HepG2 (cell line): ENCODE measurements around the gene ITIH1. TPM values are rescaled to one million over a fixed set of nuclear protein-coding genes. Genes with fewer than 3 reads are reported as not detected.

Experiments used
- ATAC-seq: fragments of 200-7000 bp; cut with Tn5 transposase; 3 replicates; pipeline ENCODE4 v1.9.1; 2020; ENCODE audit warnings: mild to moderate bottlenecking, moderate library complexity
- BruUV-seq: library from RNA; stranded (reverse); fragments of 400-500 nt; replicated peaks from 2 replicates; lab custom pipeline; 2021; lab: Mats Ljungman, UMichigan
- CTCF ChIA-PET: fragments of 300-600 bp; formaldehyde crosslinking; extraction: SDS; loops from one replicate; lab custom pipeline; 2021; ENCODE audit warnings: low total read pairs, inconsistent platforms, low intra/inter-chr PET ratio; lab: Yijun Ruan, JAX
- POLR2A ChIA-PET: fragments of 350-600 bp; sonication (Branson Sonifier 250); formaldehyde crosslinking; loops from one replicate; lab custom pipeline; 2020; ENCODE audit warnings: antibody characterized with exemption, inconsistent platforms; lab: Yijun Ruan, JAX
- DNase-seq: peaks from one replicate; pipeline ENCODE4 v3.0.0-alpha.2; 2015; ENCODE audit warnings: low spot score
- FAIRE-seq: peaks from 3 replicates; lab custom pipeline; 2011; peaks lifted over from hg19 to GRCh38; lab: Jason Lieb, UNC
- H2AFZ ChIP-seq: one replicate; pipeline ENCODE4 v1.6.1; 2011; ENCODE audit warnings: low read length, inconsistent platforms
- H3K27ac ChIP-seq: fragments of 300-600 bp; 3 replicates; pipeline ENCODE4 v1.8.0; 2011; ENCODE audit warnings: mixed run types, mild to moderate bottlenecking, mixed read lengths, low read length, inconsistent platforms; ENCODE audit not compliant: insufficient read depth; ENCODE audit errors: extremely low read length
- H3K27me3 ChIP-seq, 2 experiments: fragments of 200-600 bp in 1 of 2; 2 replicates in 1 of 2; 3 replicates in 1 of 2; pipeline versions ENCODE4 v1.6.0 to v1.8.0; 2011; ENCODE audit warnings: low read length in 2 of 2, mild to moderate bottlenecking in 2 of 2, moderate library complexity in 2 of 2, inconsistent platforms in 1 of 2; ENCODE audit not compliant: insufficient read depth in 2 of 2, control insufficient read depth in 1 of 2
- H3K36me3 ChIP-seq, 2 experiments: fragments of 200-600 bp in 1 of 2; replicated peaks in 1 of 2; 2 replicates in 1 of 2; 3 replicates in 1 of 2; pipeline versions ENCODE4 v1.5.1 to v1.8.0; 2011; ENCODE audit warnings: low read length in 2 of 2, inconsistent platforms in 1 of 2; ENCODE audit not compliant: insufficient read depth in 2 of 2, control insufficient read depth in 1 of 2
- H3K4me1 ChIP-seq: 2 replicates; pipeline ENCODE4 v1.5.1; 2012; ENCODE audit warnings: low read length, inconsistent platforms; ENCODE audit not compliant: insufficient read depth
- H3K4me2 ChIP-seq: 2 replicates; pipeline ENCODE4 v1.6.0; 2011; ENCODE audit warnings: low read depth, low read length, inconsistent platforms
- H3K4me3 ChIP-seq, 3 experiments: fragments of 200-600 bp in 1 of 3; sonication (generic), shearing (Covaris generic) in 1 of 3; replicated peaks in 1 of 3; 2 replicates each; pipeline ENCODE4 v1.5.1; 2011 to 2016; ENCODE audit warnings: low read length in 3 of 3, inconsistent platforms in 2 of 3, low read depth in 2 of 3, mild to moderate bottlenecking in 2 of 3, control low read depth in 1 of 3, mixed read lengths in 1 of 3; ENCODE audit not compliant: insufficient read depth in 1 of 3
- H3K79me2 ChIP-seq: one replicate; pipeline ENCODE4 v1.6.1; 2011; ENCODE audit warnings: low read length, inconsistent platforms; ENCODE audit not compliant: insufficient read depth
- H3K9ac ChIP-seq: 2 replicates; pipeline ENCODE4 v1.6.0; 2011; ENCODE audit warnings: mild to moderate bottlenecking, low read depth, low read length, inconsistent platforms; ENCODE audit not compliant: insufficient read depth
- H3K9me3 ChIP-seq: 2 replicates; pipeline ENCODE4 v1.5.1; 2012; ENCODE audit warnings: mild to moderate bottlenecking, low read length
- H4K20me1 ChIP-seq: 2 replicates; pipeline ENCODE4 v1.6.0; 2011; ENCODE audit warnings: inconsistent platforms, mild to moderate bottlenecking, low read length, moderate library complexity; ENCODE audit not compliant: insufficient read depth
- JUND ChIP-seq: sonication (generic); formaldehyde crosslinking; IDR thresholded peaks from 2 replicates; pipeline ENCODE4 v1.8.0; 2022; ENCODE audit warnings: mild to moderate bottlenecking, missing genetic modification reagents
- NCOA2 ChIP-seq: sonication (generic); formaldehyde crosslinking; IDR thresholded peaks from 2 replicates; pipeline ENCODE4 v1.8.0; 2022; ENCODE audit warnings: inconsistent platforms
- NR2F1 ChIP-seq, 2 experiments: fragments of 450-650 bp in 1 of 2; formaldehyde crosslinking in 1 of 2; IDR thresholded peaks; 2 replicates each; pipeline versions ENCODE4 v1.5.0 to v1.6.1; 2016 to 2020; ENCODE audit warnings: mild to moderate bottlenecking in 1 of 2, missing compliant biosample characterization in 1 of 2, missing genetic modification reagents in 1 of 2, moderate library complexity in 1 of 2
- RBM39 ChIP-seq: fragments of 200-400 bp; formaldehyde crosslinking; IDR thresholded peaks from one replicate; pipeline ENCODE4 v1.6.1; 2018; ENCODE audit warnings: antibody characterized with exemption, mild to moderate bottlenecking, low read depth, low read length; ENCODE audit not compliant: poor library complexity, severe bottlenecking
- RFX5 ChIP-seq: IDR thresholded peaks from 2 replicates; pipeline ENCODE4 v1.6.1; 2011; ENCODE audit warnings: low read depth, low read length, improper control_type of control experiment
- ZNF431 ChIP-seq: sonication (generic); formaldehyde crosslinking; IDR thresholded peaks from 2 replicates; pipeline ENCODE4 v1.9.0; 2022; ENCODE audit warnings: missing genetic modification reagents, low read depth, mild to moderate bottlenecking, borderline replicate concordance
- ZNF547 ChIP-seq: sonication (generic); formaldehyde crosslinking; IDR thresholded peaks from 2 replicates; pipeline ENCODE4 v1.5.1; 2020; ENCODE audit warnings: mild to moderate bottlenecking, missing genetic modification reagents
- ZNF674 ChIP-seq: sonication (generic); formaldehyde crosslinking; IDR thresholded peaks from 2 replicates; pipeline ENCODE4 v1.5.0; 2020; ENCODE audit warnings: low read depth, mild to moderate bottlenecking, missing genetic modification reagents
- ZNF790 ChIP-seq: sonication (generic); formaldehyde crosslinking; IDR thresholded peaks from 2 replicates; pipeline ENCODE4 v1.8.0; 2022; ENCODE audit warnings: missing genetic modification reagents, mild to moderate bottlenecking, borderline replicate concordance
- WGBS: methylation state at CpG from one replicate; pipeline ENCODE4 v1.1.6; 2017; ENCODE audit warnings: low lambda C conversion rate; 5-methylcytosine and 5-hydroxymethylcytosine counted together
- in situ Hi-C: cut with HindIII; loops from 2 replicates; pipeline ENCODE4 v1.10.0; 2017; ENCODE audit warnings: low pct_unique_long_range_greater_than_20kb; ENCODE audit not compliant: extremely low pct_ligation_motif_present
- intact Hi-C: fragments of 100-400 bp; cut with micrococcal nuclease; formaldehyde crosslinking; loops from one replicate; pipeline ENCODE4 v1.10.0; 2022; ENCODE audit not compliant: unreplicated experiment
- polyA plus RNA-seq, 8 experiments: library from polyadenylated mRNA; depleted of rRNA in 3 of 8; stranded (reverse) in 7 of 8; unstranded in 1 of 8; fragments of >200 nt; fragmentation: Illumina TruSeq in 4 of 8; extraction: Trizol in 4 of 8; gene quantifications; 2 replicates each; pipeline versions ENCODE4 v1.2.1 to v1.2.3, GENCODE V29; 2011 to 2016; ENCODE audit warnings: low read depth in 4 of 8, missing spikeins in 1 of 8, mixed read lengths in 1 of 8; ENCODE audit not compliant: insufficient read depth in 1 of 8
- total RNA-seq, 5 experiments: library from RNA; depleted of rRNA; stranded (reverse); fragments of >200 nt; fragmentation: Illumina TruSeq; extraction: Trizol; gene quantifications; 2 replicates each; pipeline ENCODE4 v1.2.3, GENCODE V29; 2016; ENCODE audit warnings: low read depth in 1 of 5
- TF ChIP-seq, protein P1 (sequence below): sonication (generic); formaldehyde crosslinking; IDR thresholded peaks from 2 replicates; pipeline ENCODE4 v1.5.0; 2020; ENCODE audit warnings: mild to moderate bottlenecking, missing genetic modification reagents
- TF ChIP-seq, protein P2 (sequence below): sonication (generic); formaldehyde crosslinking; IDR thresholded peaks from 2 replicates; pipeline ENCODE4 v1.8.1; 2022; ENCODE audit warnings: mild to moderate bottlenecking, missing genetic modification reagents

Gene ITIH1
- total and polyA plus RNA-seq, 2 of the 13 experiments (the other 11 are each of a cell fraction or from before 2014, with no cell fraction given), result 12.3 to 19.6 TPM

DNA sequence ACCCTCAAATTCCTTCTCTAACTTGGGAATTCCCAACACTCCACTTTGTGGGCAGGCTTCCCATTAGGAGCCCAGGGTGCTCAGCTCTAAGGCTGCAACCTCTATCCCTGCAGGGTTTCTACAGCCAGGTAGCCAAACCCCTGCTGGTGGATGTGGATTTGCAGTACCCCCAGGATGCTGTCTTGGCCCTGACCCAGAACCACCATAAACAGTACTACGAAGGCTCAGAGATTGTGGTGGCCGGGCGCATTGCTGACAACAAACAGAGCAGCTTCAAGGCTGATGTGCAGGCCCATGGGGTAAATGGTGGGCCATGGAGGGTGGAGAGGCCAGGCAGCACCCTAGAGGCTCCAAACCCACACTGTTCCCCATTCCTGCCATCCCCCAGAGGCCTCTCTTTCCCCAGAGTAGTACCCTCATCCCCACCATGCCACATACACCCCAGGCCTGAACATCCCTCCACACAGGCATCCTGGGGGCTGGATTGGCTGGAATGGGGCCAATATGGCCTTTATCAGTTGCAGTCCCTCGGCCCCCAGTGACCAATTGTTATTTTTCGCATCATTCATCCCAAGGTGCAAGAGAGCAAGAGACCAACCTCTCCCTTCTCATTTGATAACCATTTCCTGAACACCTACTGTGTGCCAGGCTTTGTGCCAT lies 7.7 kb downstream of the ITIH1 start:
- Histone ChIP-seq H3K9ac (no peak overlapping the region), H4K20me1 (no peaks in the 10 kb centered on the region), H3K36me3 (no peaks in the 10 kb centered on the region), H3K4me3 (no peak overlapping the region), H2AFZ (no peak overlapping the region), H3K9me3 (no peaks in the 10 kb centered on the region), H3K79me2 (no peaks in the 10 kb centered on the region), H3K27me3 (no peaks in the 10 kb centered on the region), H3K4me1 (peaks cover 84% of the 10 kb centered on the region), H3K4me2 (no peak overlapping the region), H3K27ac (no peak overlapping the region)
- WGBS, result 73% methylated on average over 3 of the region's 5 CpGs
- intact Hi-C loops, result no loop called here
- DNase-seq (no peak), FAIRE-seq (no peak), ATAC-seq (no peak)
- BruUV-seq, result no TSS peak
- in situ Hi-C loops, result no loop called here
- CTCF ChIA-PET, result no interaction called here
- no peak for TF ChIP-seq NR2F1 (CRISPR knock-in tag; IDR thresholded peaks at IDR 0.05)
- no peak for TF ChIP-seq RFX5
- TF ChIP-seq ZNF547 (CRISPR knock-in tag), result no peak
- TF ChIP-seq ZNF431 (CRISPR knock-in tag), result no peak
- TF ChIP-seq, protein P1, sequence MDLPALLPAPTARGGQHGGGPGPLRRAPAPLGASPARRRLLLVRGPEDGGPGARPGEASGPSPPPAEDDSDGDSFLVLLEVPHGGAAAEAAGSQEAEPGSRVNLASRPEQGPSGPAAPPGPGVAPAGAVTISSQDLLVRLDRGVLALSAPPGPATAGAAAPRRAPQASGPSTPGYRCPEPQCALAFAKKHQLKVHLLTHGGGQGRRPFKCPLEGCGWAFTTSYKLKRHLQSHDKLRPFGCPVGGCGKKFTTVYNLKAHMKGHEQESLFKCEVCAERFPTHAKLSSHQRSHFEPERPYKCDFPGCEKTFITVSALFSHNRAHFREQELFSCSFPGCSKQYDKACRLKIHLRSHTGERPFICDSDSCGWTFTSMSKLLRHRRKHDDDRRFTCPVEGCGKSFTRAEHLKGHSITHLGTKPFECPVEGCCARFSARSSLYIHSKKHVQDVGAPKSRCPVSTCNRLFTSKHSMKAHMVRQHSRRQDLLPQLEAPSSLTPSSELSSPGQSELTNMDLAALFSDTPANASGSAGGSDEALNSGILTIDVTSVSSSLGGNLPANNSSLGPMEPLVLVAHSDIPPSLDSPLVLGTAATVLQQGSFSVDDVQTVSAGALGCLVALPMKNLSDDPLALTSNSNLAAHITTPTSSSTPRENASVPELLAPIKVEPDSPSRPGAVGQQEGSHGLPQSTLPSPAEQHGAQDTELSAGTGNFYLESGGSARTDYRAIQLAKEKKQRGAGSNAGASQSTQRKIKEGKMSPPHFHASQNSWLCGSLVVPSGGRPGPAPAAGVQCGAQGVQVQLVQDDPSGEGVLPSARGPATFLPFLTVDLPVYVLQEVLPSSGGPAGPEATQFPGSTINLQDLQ (CRISPR knock-in tag), result no peak
- TF ChIP-seq ZNF674 (CRISPR knock-in tag), result no peak
- TF ChIP-seq ZNF790 (CRISPR knock-in tag), result no peak
- TF ChIP-seq RBM39, result no peak
- TF ChIP-seq, protein P2, sequence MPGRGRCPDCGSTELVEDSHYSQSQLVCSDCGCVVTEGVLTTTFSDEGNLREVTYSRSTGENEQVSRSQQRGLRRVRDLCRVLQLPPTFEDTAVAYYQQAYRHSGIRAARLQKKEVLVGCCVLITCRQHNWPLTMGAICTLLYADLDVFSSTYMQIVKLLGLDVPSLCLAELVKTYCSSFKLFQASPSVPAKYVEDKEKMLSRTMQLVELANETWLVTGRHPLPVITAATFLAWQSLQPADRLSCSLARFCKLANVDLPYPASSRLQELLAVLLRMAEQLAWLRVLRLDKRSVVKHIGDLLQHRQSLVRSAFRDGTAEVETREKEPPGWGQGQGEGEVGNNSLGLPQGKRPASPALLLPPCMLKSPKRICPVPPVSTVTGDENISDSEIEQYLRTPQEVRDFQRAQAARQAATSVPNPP, result no peak
- no peak for TF ChIP-seq JUND (CRISPR knock-in tag)
- TF ChIP-seq NCOA2 (CRISPR knock-in tag), result no peak
- POLR2A ChIA-PET, result interaction anchor here (4.0 to 18.4 kb wide), 2 partner anchors 10 to 11 kb away, joined by 60 to 466 read pairs; partner anchors contain the start of genes ITIH1 and ITIH3
